Activated CD4-positive, alpha-beta T cell treated with anti-CD3 and anti-CD28 coated beads, Interleukin-2, amount 10 ng/mL, durations not matched to agents 7 days and 5 days (primary cell): ENCODE results near the gene TECRL. TPM values are rescaled to one million over a fixed set of nuclear protein-coding genes. Genes with fewer than 3 reads are reported as not detected.

Experiments used
- CTCF ChIA-PET: fragments of 350-600 bp; sonication (Branson Sonifier 250); formaldehyde crosslinking; loops from one replicate; lab custom pipeline; 2021; ENCODE audit warnings: antibody characterized with exemption; lab: Charles Lee
- POLR2A ChIA-PET: fragments of 350-600 bp; sonication (Branson Sonifier 250); formaldehyde crosslinking; loops from one replicate; lab custom pipeline; 2021; ENCODE audit warnings: antibody characterized with exemption; lab: Charles Lee
- DNase-seq: peaks from one replicate; pipeline ENCODE4 v3.0.0-alpha.2; 2020
- H3K27ac Mint-ChIP-seq: one replicate; pipeline ENCODE4 v1.8.0; 2021; ENCODE audit warnings: mild to moderate bottlenecking, moderate library complexity, mixed read lengths
- H3K27me3 Mint-ChIP-seq: one replicate; pipeline ENCODE4 v1.8.0; 2021; ENCODE audit warnings: mixed read lengths
- H3K36me3 Mint-ChIP-seq: one replicate; pipeline ENCODE4 v1.8.0; 2021; ENCODE audit warnings: low read depth, mixed read lengths
- H3K4me1 Mint-ChIP-seq: one replicate; pipeline ENCODE4 v1.8.0; 2021; ENCODE audit warnings: mixed read lengths
- H3K4me3 Mint-ChIP-seq: one replicate; pipeline ENCODE4 v1.8.0; 2021; ENCODE audit warnings: mild to moderate bottlenecking, moderate library complexity, mixed read lengths
- H3K9me3 Mint-ChIP-seq: one replicate; pipeline ENCODE4 v1.8.0; 2021; ENCODE audit warnings: mixed read lengths
- total RNA-seq, 2 experiments: library from RNA; stranded (reverse); gene quantifications; one replicate each; pipeline ENCODE4 v1.2.3, GENCODE V29; 2021

The TECRL gene
- total RNA-seq, 2 experiments from 2014 or later, result not detected

DNA sequence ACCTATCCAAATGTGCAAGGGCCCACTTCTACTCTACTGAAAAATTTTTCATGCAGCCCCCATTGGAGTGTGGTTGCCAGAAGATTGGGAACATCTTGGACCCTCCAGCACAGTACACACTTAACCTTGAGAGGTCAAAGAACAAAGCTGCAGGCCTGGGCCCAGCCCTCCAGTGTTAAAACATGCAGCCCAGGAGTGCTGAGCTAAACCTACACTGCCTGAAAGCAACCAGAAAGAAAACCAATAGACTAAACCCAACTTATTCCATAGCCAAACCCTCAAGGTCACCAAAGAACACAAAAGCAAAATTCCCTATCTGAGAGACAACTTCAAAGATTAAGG lies 47.9 kb downstream of the TECRL start:
- no peaks in the 10 kb centered on the region for H3K4me1 Mint-ChIP-seq
- H3K27me3 Mint-ChIP-seq, result no peaks in the 10 kb centered on the region
- ChIA-PET CTCF (no interaction called here), POLR2A (no interaction called here)
- DNase-seq, result no peak
- H3K27ac Mint-ChIP-seq, result no peak overlapping the region
- no peak overlapping the region for H3K4me3 Mint-ChIP-seq
- no peaks in the 10 kb centered on the region for H3K36me3 Mint-ChIP-seq
- peaks cover 4% of the 10 kb centered on the region for H3K9me3 Mint-ChIP-seq

DNA sequence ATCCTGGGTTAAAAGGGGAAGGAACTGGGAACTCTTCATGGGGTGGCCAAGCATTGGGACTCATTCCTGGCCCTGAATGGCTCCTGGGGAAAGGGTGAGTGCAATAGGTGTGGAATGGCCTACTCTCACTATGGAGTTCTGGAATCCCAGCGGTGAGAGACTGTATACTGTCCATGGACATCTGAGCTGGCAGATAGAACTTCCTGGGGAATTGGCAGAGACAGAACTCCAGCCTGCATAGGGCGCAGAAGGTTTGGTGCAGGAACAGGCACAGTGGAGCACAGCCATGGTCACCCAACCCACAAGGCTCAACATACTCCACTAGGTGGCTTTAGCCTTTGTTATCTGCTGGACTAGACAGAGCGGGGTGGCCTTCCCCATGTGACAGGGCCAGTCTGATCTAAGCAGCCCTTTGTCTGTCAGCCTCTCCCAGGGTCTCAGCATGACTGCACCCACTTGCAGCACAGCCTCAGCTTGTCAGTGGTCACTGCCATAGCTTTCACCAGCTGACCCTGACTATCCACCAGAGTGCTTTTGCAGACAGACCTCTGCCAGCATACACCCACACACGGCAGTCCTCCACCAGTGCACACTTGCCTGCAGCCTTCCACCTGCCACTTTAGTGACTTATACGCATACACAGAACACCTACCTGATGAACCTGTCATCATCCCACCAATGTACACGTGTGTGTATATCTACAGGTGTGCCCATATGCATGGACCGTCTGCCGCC lies 48.4 kb downstream of the TECRL start:
- no peak overlapping the region for H3K4me3 Mint-ChIP-seq
- ChIA-PET POLR2A (no interaction called here), CTCF (no interaction called here)
- peaks cover 4% of the 10 kb centered on the region for H3K9me3 Mint-ChIP-seq
- no peaks in the 10 kb centered on the region for H3K36me3 Mint-ChIP-seq
- no peak for DNase-seq
- H3K27ac Mint-ChIP-seq, result no peak overlapping the region
- no peaks in the 10 kb centered on the region for H3K4me1 Mint-ChIP-seq
- no peaks in the 10 kb centered on the region for H3K27me3 Mint-ChIP-seq

DNA sequence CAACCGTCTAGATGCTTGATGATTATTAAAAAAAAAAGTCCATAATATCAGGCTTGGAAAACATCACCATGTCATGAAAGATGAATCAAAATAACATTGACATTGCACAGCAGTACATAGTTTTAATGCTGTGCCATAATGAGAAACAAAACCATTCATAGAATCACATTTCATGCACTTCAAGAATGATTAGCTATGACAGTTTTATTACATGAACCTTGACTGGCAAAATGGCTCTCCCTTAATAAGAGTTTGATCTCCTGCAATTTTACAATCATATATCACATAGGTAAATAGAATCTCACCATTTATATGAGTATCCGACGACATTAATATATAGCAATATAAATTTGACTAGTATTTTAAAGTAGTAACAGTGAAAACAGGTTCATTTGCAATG lies 49.8 kb downstream of the TECRL start:
- ChIA-PET CTCF (no interaction called here), POLR2A (no interaction called here)
- Mint-ChIP-seq H3K4me1 (no peaks in the 10 kb centered on the region), H3K9me3 (peaks cover 4% of the 10 kb centered on the region), H3K4me3 (no peak overlapping the region), H3K27me3 (no peaks in the 10 kb centered on the region), H3K27ac (no peak overlapping the region), H3K36me3 (no peaks in the 10 kb centered on the region)
- no peak for DNase-seq

- ChIA-PET CTCF (no interaction called here), POLR2A (no interaction called here)
- Mint-ChIP-seq H3K27ac (no peak overlapping the region), H3K4me1 (no peaks in the 10 kb centered on the region), H3K27me3 (no peaks in the 10 kb centered on the region), H3K36me3 (no peaks in the 10 kb centered on the region), H3K4me3 (no peak overlapping the region), H3K9me3 (no peaks in the 10 kb centered on the region)
- DNase-seq, result no peak
Measured at GRCh38 chr4:64353904-64354303, 55.3 kb downstream of the TECRL start.

- Mint-ChIP-seq H3K9me3 (peaks cover 2% of the 10 kb centered on the region), H3K4me3 (no peak overlapping the region), H3K36me3 (no peaks in the 10 kb centered on the region), H3K27me3 (no peaks in the 10 kb centered on the region), H3K27ac (no peak overlapping the region), H3K4me1 (no peaks in the 10 kb centered on the region)
- no peak for DNase-seq
- POLR2A ChIA-PET, result no interaction called here
- CTCF ChIA-PET, result interaction anchor here (0.6 kb wide), 1 partner anchor 1870 kb away, joined by 4 read pairs; no protein-coding TSS in a partner anchor
Measured at GRCh38 chr4:64341711-64342110, 67.5 kb downstream of the TECRL start.

DNA sequence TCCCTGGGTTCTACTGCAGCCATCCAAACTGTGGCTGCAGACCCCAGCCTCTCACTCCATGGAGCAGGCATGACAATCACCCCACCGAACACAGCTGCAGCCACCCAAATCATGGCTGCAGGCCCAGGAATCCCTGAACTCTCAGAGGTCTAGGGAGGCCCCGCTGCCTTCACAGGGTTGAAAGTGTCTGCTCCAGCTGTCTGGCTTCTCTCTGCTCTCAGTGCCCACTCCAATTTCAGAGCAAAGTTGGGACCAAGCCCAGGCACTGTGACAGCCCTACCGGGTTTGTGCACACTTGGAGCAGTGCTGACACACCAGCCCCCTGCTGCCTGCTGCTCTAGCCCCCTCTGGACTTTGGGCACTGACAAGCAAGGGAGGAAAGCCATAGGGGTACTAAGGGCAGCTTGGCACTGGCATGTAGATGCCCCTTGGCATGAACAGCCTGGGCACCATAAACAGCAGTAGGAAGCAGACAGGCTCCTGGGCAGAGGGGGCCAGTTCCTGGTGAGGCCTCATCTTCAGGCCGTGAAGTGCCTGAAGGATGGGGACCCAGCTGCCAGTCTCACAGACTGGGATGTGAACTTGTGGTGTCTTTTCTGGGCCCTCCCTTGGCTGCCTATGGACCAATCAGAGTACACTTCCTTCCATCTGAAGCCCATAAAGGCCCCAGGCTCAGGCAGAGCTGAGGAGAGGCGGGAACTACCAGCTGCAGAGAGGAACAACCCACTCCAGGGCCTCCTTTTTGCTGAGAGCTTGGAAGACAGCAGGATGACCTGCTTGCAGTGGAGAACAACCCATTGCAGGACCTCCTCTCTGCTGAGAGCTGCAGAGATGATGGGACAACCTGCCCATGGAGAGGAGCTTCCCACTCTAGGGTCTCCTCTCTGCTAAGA lies 68.8 kb downstream of the TECRL start:
- ChIA-PET CTCF (no interaction called here), POLR2A (no interaction called here)
- no peaks in the 10 kb centered on the region for H3K4me1 Mint-ChIP-seq
- no peaks in the 10 kb centered on the region for H3K36me3 Mint-ChIP-seq
- H3K4me3 Mint-ChIP-seq, result no peak overlapping the region
- no peak overlapping the region for H3K27ac Mint-ChIP-seq
- H3K27me3 Mint-ChIP-seq, result no peaks in the 10 kb centered on the region
- H3K9me3 Mint-ChIP-seq, result peaks cover 2% of the 10 kb centered on the region
- DNase-seq, result no peak

DNA sequence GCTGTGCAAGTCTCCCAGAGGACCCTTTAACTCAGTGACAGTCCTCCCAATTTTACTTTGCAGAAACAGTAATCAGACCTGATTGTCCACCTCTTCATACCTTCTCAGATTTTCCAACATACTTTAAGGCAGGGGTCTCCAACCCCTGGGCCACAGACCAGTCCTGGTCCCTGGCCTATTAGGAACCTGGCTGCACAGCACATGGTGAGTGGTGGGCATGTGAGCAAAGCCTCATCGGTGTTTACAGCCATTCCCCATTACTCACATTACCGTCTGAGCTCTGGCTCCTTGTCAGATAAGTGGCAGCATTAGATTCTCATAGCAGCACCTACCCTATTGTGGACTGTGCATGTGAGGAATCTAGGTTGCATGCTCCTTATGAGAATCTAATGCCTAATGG lies 74.3 kb downstream of the TECRL start:
- H3K36me3 Mint-ChIP-seq, result no peaks in the 10 kb centered on the region
- H3K27ac Mint-ChIP-seq, result no peak overlapping the region
- H3K4me3 Mint-ChIP-seq, result no peak overlapping the region
- ChIA-PET POLR2A (no interaction called here), CTCF (no interaction called here)
- H3K9me3 Mint-ChIP-seq, result peaks cover 2% of the 10 kb centered on the region
- H3K4me1 Mint-ChIP-seq, result no peaks in the 10 kb centered on the region
- H3K27me3 Mint-ChIP-seq, result no peaks in the 10 kb centered on the region
- no peak for DNase-seq

DNA sequence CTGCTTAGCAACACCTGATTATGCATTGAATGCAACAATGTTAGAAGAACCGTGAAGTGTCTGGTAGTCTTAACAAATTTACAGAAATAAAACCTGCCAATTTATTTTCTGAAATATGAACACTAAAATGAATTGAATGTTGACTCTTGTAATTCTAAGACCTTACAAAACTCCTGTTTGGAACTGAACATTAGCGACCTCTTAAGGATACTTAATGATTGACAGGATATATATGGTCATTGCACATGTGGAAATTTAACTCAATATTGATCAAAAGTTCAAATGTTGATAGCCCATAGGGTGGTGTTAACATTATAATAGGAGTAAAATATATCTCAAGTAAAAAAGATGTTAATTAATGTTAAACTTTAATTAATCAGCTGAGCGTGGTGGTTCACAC lies 79.1 kb downstream of the TECRL start:
- peaks cover 3% of the 10 kb centered on the region for H3K9me3 Mint-ChIP-seq
- ChIA-PET CTCF (no interaction called here), POLR2A (no interaction called here)
- H3K27ac Mint-ChIP-seq, result no peak overlapping the region
- no peaks in the 10 kb centered on the region for H3K36me3 Mint-ChIP-seq
- no peak overlapping the region for H3K4me3 Mint-ChIP-seq
- no peak for DNase-seq
- H3K27me3 Mint-ChIP-seq, result no peaks in the 10 kb centered on the region
- no peaks in the 10 kb centered on the region for H3K4me1 Mint-ChIP-seq

- POLR2A ChIA-PET, result no interaction called here
Measured at GRCh38 chr4:64327237-64327636, 82.0 kb downstream of the TECRL start.

DNA sequence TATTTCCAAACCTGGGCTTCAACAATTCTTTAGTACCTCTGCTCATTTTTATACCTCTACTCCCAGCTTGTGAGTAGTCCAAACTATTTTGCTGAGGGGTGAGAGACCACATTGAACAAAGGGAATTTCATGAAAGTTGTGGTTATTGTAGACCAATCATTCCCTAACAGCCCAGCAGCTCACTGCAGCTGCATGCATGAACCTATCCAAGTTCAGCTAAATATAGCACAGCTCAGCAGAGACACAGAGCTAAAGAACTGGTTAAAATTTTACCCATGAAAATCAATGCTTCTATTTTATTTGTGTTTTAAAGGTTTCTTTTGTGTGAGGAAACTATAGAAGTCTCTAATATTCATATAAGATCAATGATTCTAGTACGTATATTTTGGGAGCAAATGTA lies 82.7 kb downstream of the TECRL start:
- no peak for DNase-seq
- CTCF ChIA-PET, result no interaction called here
- H3K27ac Mint-ChIP-seq, result no peak overlapping the region

More at GRCh38 chr4:64327237-64327636, 82.0 kb downstream of the TECRL start:
- CTCF ChIA-PET, result no interaction called here
- H3K4me1 Mint-ChIP-seq, result no peaks in the 10 kb centered on the region
- H3K27me3 Mint-ChIP-seq, result no peaks in the 10 kb centered on the region
- H3K27ac Mint-ChIP-seq, result no peak overlapping the region
- no peak for DNase-seq
- no peak overlapping the region for H3K4me3 Mint-ChIP-seq
- peaks cover 5% of the 10 kb centered on the region for H3K9me3 Mint-ChIP-seq
- H3K36me3 Mint-ChIP-seq, result no peaks in the 10 kb centered on the region

DNA sequence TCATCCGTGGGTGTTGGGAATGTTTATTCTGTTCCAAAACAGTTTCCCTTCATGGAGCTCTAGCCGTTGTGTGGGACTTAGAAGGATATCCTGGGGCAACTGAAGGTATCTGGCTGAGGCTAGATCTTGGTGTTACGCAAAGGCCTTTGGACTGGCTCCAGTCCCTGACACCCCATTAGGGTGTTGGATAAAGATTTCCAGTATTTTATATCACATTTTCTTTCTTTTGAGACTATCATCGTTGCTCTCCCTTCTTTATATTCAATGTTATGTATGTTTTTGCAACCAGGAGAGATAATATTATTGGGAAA lies 103.0 kb downstream of the TECRL start:
- CTCF ChIA-PET, result no interaction called here
- no peak for DNase-seq
- POLR2A ChIA-PET, result no interaction called here

More for the DNA sequence above, 82.7 kb downstream of the TECRL start:
- H3K36me3 Mint-ChIP-seq, result no peaks in the 10 kb centered on the region
- H3K4me1 Mint-ChIP-seq, result no peaks in the 10 kb centered on the region
- H3K9me3 Mint-ChIP-seq, result peaks cover 5% of the 10 kb centered on the region
- POLR2A ChIA-PET, result no interaction called here
- no peaks in the 10 kb centered on the region for H3K27me3 Mint-ChIP-seq
- no peak overlapping the region for H3K4me3 Mint-ChIP-seq

DNA sequence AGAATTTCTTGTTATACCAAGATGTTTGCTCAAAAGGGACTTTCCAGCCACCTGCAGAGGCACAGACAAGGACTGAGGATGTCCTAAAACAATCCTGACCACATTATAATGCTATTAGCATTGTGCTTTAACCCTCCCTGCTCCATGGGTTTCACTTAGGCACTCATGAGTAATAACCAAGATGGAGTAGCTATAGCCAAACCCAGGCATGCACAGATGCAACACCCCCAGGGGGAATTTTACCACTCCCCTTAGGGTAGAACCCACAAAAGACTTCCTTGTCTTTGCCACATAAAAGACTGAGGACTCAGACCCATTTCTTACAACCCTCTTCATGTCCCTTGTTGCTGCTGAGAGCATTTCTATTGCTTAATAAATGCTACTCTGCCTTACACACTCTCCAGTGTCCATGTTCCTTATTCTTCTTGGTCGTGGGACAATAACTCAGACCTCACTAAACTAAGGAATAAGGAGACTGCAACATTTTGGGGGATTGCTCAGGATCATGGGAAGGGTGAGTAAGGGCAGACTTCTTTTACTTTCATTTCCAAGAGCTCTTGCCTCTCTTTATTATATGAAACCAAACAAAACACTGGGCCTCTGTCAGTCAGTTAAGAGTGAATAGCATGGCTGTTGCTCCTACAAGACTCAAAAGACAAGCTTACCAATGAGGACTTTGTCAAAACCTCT lies 103.5 kb downstream of the TECRL start:
- peaks cover 14% of the 10 kb centered on the region for H3K9me3 Mint-ChIP-seq
- ChIA-PET CTCF (no interaction called here), POLR2A (no interaction called here)
- no peaks in the 10 kb centered on the region for H3K36me3 Mint-ChIP-seq
- H3K27me3 Mint-ChIP-seq, result no peaks in the 10 kb centered on the region
- H3K4me1 Mint-ChIP-seq, result no peaks in the 10 kb centered on the region
- no peak for DNase-seq
- H3K4me3 Mint-ChIP-seq, result no peak overlapping the region
- no peak overlapping the region for H3K27ac Mint-ChIP-seq

More for the DNA sequence above, 103.0 kb downstream of the TECRL start:
- Mint-ChIP-seq H3K9me3 (peaks cover 14% of the 10 kb centered on the region), H3K4me3 (no peak overlapping the region), H3K27ac (no peak overlapping the region), H3K4me1 (no peaks in the 10 kb centered on the region), H3K27me3 (no peaks in the 10 kb centered on the region), H3K36me3 (no peaks in the 10 kb centered on the region)

GRCh38 chr4:64272432-64272831 lies 136.8 kb downstream of the TECRL start:
- Mint-ChIP-seq H3K9me3 (peaks cover 5% of the 10 kb centered on the region), H3K36me3 (no peaks in the 10 kb centered on the region), H3K27me3 (no peaks in the 10 kb centered on the region), H3K27ac (no peak overlapping the region), H3K4me1 (no peaks in the 10 kb centered on the region), H3K4me3 (no peak overlapping the region)
- POLR2A ChIA-PET, result no interaction called here
- CTCF ChIA-PET, result no interaction called here
- DNase-seq, result no peak
